Measurements from ENCODE around the gene TMEM61.

TMEM61 gene

GRCh38 chr1:54985556-54985955 lies 5.1 kb downstream of the TMEM61 start:
- no peak for DNase-seq (ENCODE audit: low read depth)

GRCh38 chr1:54986025-54986424 lies 5.6 kb downstream of the TMEM61 start:
- no peak for DNase-seq (ENCODE audit: low read depth)

GRCh38 chr1:54986533-54986932 lies 6.1 kb downstream of the TMEM61 start:
- DNase-seq (ENCODE audit: low read depth): no peak

DNA sequence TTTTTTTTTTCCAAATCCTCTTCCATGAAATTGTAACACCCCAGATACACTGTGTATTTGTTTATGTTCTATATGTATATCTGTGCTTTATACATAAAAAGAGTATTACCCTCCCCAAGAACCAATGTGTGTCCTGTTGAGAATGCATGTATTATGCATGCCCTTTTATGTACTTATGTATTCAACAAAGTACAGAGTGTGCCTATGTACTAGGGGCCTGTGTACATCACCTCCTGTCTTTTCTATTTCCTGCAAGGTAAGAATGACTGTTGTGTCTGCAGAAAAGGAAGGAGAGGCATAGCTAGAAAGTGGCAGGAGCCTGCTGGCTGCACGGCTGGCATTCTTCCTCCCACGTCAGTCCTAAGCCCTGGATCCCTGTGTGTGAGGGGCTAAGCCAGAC lies 7.0 kb downstream of the TMEM61 start:
- DNase-seq (ENCODE audit: low read depth): no peak

DNA sequence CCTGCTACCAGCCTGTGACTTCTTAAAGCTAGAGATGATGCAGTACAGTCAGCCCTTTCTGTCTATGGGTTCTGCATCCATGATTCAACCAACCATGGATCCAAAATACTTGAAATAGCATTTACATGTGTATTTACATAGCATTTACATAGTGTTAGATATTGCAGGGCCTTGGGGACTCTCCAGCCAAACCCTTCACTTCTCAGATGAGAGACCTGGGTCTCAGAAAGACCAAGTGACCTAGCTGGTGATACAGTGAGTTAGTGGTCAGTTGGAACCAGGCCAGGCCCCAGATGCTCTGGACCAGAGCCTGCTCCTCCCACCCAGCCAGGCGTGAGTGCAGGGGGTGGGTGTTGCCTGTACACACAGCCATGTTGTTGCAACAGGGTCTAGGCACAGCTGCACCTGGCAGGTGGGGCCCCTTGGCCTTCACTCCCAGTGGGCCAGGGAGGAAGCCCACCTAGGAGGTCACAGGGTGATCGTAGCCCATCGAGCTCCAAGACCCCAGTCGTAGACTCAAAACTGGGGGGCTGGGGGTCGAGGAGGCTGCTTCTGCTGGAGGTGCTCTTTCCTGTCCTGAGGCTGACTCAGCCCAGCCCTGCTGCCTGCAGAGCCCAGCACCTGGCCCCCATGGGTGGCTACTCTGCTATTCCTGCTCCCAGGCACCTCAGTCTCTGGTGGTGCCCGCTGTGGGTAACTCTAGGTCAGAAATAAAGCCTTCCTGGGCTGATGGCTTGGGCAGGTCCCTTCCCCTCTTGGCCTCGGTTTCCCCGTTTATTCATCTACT lies 7.7 kb downstream of the TMEM61 start:
- no peak for DNase-seq (ENCODE audit: low read depth)

DNA sequence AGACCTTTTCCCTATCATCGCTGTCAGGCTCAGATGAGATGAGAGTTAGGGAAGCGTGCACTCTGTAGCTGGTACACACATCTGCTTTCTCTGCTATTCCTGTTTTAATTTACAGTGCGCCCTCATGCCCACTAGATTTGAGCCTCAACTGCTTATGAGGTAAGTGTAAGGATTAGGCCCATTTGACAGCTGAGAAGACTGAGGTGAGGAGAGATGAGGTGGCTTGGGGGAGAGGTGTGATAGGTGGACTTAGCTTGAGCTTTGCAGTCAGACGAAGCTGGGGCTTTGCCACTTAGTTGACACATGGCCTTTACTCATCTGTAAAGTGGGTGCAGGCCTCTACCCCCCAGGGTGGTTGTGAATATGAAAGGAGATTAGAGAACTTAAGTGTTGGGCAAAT lies 8.5 kb downstream of the TMEM61 start:
- DNase-seq (ENCODE audit: low read depth): no peak

DNA sequence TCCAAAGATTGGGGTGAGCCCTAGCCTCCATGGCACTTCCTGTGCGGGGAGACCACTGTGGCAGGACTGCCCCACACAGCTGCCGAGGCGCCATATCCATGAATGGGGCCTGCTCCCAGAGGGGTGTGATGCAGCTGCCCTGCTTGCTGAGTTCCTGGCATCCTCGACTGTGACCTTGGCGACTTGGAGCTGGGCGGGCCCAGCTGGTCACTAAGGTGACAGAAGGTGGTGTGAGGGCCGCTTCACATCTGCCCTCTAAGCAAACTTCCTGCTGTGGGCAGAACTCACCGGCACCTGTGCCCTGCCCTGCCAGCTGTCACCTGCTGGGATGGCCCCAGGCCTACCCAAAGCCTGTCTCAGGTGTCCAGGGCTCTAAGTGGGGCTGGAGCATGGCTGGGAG lies 9.0 kb downstream of the TMEM61 start:
- DNase-seq (ENCODE audit: low read depth): no peak

- DNase-seq (ENCODE audit: low read depth): no peak
These were observed 9.8 kb downstream of the TMEM61 start for GRCh38 chr1:54989968-54990810.

- no peak for DNase-seq (ENCODE audit: low read depth)
These were observed 10.5 kb downstream of the TMEM61 start for GRCh38 chr1:54990916-54991315.

GRCh38 chr1:54991939-54992338 lies 11.5 kb downstream of the TMEM61 start:
- DNase-seq (ENCODE audit: low read depth): no peak

DNA sequence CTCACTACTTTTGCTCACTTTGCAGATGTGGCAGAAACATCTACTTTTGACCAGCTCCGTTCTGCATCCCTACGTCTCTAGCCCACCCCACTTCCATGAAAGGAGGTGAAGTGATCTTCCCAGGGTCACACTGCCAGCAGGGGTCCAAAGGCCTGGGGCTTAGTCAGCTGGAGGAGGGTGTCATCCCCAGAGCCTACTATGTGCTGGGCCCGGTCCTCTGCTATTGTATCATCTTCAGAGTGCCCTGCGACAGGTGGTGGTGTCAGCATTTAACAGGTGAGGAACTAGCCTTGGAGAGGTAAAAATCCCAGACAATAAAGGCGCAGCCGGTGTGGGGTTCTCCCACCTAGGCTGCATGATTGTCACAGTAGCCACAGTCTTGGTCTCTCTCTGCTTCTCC lies 12.7 kb downstream of the TMEM61 start:
- DNase-seq (ENCODE audit: low read depth): no peak

DNA sequence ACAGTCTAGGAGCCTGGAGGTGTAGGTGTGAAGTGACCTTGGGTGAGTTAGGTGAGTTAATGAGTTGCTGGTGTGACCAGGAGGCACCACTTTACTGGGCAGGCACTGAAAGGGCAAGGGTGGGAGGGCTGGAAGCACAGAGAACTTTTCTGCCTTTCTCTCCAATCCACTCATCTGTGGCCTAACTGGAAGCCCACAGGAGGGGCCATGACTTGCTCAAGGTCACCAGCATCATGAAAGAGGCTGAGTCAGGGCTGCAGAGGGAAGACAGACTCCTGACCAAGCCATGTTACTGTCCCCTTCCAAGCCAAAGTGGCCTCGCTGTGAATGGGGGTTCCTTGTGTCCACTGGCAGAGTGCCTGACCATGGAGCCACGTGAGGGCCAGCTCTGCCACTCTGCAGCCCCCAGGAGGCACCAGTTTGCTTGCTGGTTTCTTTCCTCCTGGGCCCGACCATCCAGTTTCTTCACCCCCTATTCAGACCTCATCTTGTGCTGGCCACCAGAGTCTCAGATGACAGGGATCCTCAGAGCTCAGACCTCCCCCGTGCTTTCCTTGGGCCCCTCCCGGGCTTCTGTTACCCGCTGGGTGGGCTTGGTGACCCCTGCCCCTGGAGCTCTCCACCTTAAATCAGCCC lies 14.0 kb downstream of the TMEM61 start:
- no peak for DNase-seq (ENCODE audit: low read depth)

GRCh38 chr1:54995013-54995760 lies 14.8 kb downstream of the TMEM61 start:
- DNase-seq (ENCODE audit: low read depth): no peak

DNA sequence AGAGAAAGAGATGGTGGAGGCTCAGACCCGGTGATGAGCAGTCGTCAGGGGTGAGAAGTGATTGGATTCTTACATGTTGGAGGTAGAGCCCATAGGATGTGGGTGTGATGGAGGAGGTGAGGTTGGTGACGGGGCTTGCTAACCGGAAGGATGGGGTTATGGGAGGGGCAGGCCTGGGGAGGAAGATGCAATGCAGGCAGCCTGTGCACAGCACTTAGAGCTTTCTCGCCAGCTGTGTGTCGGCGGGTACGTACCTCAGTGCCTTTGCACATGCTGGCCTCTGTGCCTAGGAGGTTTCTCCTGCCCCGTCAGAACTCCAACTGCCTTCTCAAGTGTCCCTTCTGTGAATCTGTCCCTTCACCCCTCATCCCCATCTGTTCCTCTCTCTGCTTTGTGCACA lies 15.4 kb downstream of the TMEM61 start:
- no peak for DNase-seq (ENCODE audit: low read depth)

DNA sequence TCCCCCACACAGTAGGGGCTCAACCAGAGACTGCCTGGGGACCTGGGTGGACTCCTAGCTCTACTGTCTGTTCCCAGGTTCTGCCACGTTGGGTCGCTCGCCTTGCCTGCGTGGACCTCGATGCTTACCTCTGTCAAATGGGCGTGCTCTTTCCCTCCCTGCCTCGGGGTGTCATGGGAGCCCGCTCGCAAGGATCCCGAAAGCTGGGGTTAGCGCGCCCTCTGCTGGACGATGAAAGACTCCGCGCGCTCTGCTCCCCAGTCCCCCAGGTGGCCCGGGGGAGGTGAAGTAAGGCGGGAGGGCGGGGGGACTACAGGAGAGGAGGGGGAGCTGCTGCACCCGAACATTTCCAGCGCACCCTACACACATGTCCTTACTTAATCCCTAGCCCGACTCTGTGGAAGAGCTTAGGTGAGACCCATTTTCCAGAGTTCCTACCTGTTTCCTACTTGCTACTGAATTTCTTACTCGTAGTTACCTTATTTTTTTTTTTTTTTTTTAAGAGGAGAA lies 16.0 kb downstream of the TMEM61 start:
- DNase-seq (ENCODE audit: low read depth): peak; percentile 67

- DNase-seq (ENCODE audit: low read depth): no peak
These were observed 16.7 kb downstream of the TMEM61 start for GRCh38 chr1:54996869-54997710.

DNA sequence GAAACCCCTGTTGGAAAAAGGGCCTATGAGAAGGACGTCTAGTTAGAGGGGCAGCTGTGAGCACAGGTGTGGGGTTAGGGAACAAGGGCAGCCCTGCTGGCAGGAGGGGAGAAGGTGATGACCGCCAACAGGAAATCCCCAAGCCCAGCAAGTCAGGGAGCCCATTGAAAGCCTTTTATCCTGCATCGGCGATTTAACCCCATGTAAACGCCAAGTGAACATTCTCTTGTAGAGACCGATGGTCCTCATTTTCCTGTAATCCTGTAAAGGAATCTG lies 17.2 kb downstream of the TMEM61 start:
- no peak for DNase-seq (ENCODE audit: low read depth)

DNA sequence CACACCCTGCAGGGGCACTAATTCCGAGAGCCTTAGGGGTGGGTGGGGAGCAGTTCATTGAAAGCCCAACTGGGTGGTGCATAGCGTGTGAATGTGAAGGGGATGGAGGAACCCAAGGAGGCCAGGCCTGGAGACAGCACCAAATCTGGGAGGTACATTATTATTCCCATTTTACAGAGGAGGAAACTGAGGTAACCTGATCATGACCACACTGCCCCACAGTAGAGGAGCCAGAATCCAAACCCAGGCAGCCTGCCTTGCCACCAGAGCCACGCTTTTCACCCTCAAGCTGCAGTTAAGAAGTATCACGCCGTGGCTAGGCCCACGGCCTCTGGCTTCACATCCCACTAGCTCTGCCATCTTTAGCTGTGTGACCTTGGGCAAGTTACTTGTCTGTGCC lies 17.7 kb downstream of the TMEM61 start:
- no peak for DNase-seq (ENCODE audit: low read depth)

GRCh38 chr1:54998677-54999076 lies 18.2 kb downstream of the TMEM61 start, which contains the start of gene BSND:
Gene BSND, plus strand, starts transcription at chr1:54998933. Its CDS starts 254 bp downstream, at chr1:54999187.
- DNase-seq (ENCODE audit: low read depth): no peak

GRCh38 chr1:55000110-55001085 lies 20.0 kb downstream of the TMEM61 start:
- no peak for DNase-seq (ENCODE audit: low read depth)

All from stimulated activated CD8-positive, alpha-beta memory T cell treated with anti-CD3 and anti-CD28 coated beads, Interleukin-4, amount 100 ng/mL, for 24 hours (primary cell).